HepG2 (cell line): ENCODE results near the gene KLF17. TPM values are rescaled to one million over a fixed set of nuclear protein-coding genes. Genes with fewer than 3 reads are reported as not detected.

Experiments
- ATAC-seq: fragments of 200-7000 bp; cut with Tn5 transposase; 3 replicates; pipeline ENCODE4 v1.9.1; 2020; ENCODE audit warnings: mild to moderate bottlenecking, moderate library complexity
- BruUV-seq: library from RNA; stranded (reverse); fragments of 400-500 nt; replicated peaks from 2 replicates; lab custom pipeline; 2021; lab: Mats Ljungman, UMichigan
- CTCF ChIA-PET: fragments of 300-600 bp; formaldehyde crosslinking; extraction: SDS; loops from one replicate; lab custom pipeline; 2021; ENCODE audit warnings: low total read pairs, inconsistent platforms, low intra/inter-chr PET ratio; lab: Yijun Ruan, JAX
- POLR2A ChIA-PET: fragments of 350-600 bp; sonication (Branson Sonifier 250); formaldehyde crosslinking; loops from one replicate; lab custom pipeline; 2020; ENCODE audit warnings: antibody characterized with exemption, inconsistent platforms; lab: Yijun Ruan, JAX
- DNase-seq: peaks from one replicate; pipeline ENCODE4 v3.0.0-alpha.2; 2015; ENCODE audit warnings: low spot score
- FAIRE-seq: peaks from 3 replicates; lab custom pipeline; 2011; peaks lifted over from hg19 to GRCh38; lab: Jason Lieb, UNC
- H2AFZ ChIP-seq: one replicate; pipeline ENCODE4 v1.6.1; 2011; ENCODE audit warnings: low read length, inconsistent platforms
- H3K27ac ChIP-seq: fragments of 300-600 bp; 3 replicates; pipeline ENCODE4 v1.8.0; 2011; ENCODE audit warnings: mixed run types, mild to moderate bottlenecking, mixed read lengths, low read length, inconsistent platforms; ENCODE audit not compliant: insufficient read depth; ENCODE audit errors: extremely low read length
- H3K27me3 ChIP-seq, 2 experiments: fragments of 200-600 bp in 1 of 2; 2 replicates in 1 of 2; 3 replicates in 1 of 2; pipeline versions ENCODE4 v1.6.0 to v1.8.0; 2011; ENCODE audit warnings: low read length in 2 of 2, mild to moderate bottlenecking in 2 of 2, moderate library complexity in 2 of 2, inconsistent platforms in 1 of 2; ENCODE audit not compliant: insufficient read depth in 2 of 2, control insufficient read depth in 1 of 2
- H3K36me3 ChIP-seq, 2 experiments: fragments of 200-600 bp in 1 of 2; replicated peaks in 1 of 2; 2 replicates in 1 of 2; 3 replicates in 1 of 2; pipeline versions ENCODE4 v1.5.1 to v1.8.0; 2011; ENCODE audit warnings: low read length in 2 of 2, inconsistent platforms in 1 of 2; ENCODE audit not compliant: insufficient read depth in 2 of 2, control insufficient read depth in 1 of 2
- H3K4me1 ChIP-seq: 2 replicates; pipeline ENCODE4 v1.5.1; 2012; ENCODE audit warnings: low read length, inconsistent platforms; ENCODE audit not compliant: insufficient read depth
- H3K4me2 ChIP-seq: 2 replicates; pipeline ENCODE4 v1.6.0; 2011; ENCODE audit warnings: low read depth, low read length, inconsistent platforms
- H3K4me3 ChIP-seq, 3 experiments: fragments of 200-600 bp in 1 of 3; sonication (generic), shearing (Covaris generic) in 1 of 3; replicated peaks in 1 of 3; 2 replicates each; pipeline ENCODE4 v1.5.1; 2011 to 2016; ENCODE audit warnings: low read length in 3 of 3, inconsistent platforms in 2 of 3, low read depth in 2 of 3, mild to moderate bottlenecking in 2 of 3, control low read depth in 1 of 3, mixed read lengths in 1 of 3; ENCODE audit not compliant: insufficient read depth in 1 of 3
- H3K79me2 ChIP-seq: one replicate; pipeline ENCODE4 v1.6.1; 2011; ENCODE audit warnings: low read length, inconsistent platforms; ENCODE audit not compliant: insufficient read depth
- H3K9ac ChIP-seq: 2 replicates; pipeline ENCODE4 v1.6.0; 2011; ENCODE audit warnings: mild to moderate bottlenecking, low read depth, low read length, inconsistent platforms; ENCODE audit not compliant: insufficient read depth
- H3K9me3 ChIP-seq: 2 replicates; pipeline ENCODE4 v1.5.1; 2012; ENCODE audit warnings: mild to moderate bottlenecking, low read length
- H4K20me1 ChIP-seq: 2 replicates; pipeline ENCODE4 v1.6.0; 2011; ENCODE audit warnings: inconsistent platforms, mild to moderate bottlenecking, low read length, moderate library complexity; ENCODE audit not compliant: insufficient read depth
- AHR ChIP-seq: IDR thresholded peaks from 2 replicates; pipeline ENCODE4 v1.6.1; 2018; ENCODE audit warnings: missing genetic modification reagents, missing compliant biosample characterization
- ATF7 ChIP-seq, 2 experiments: fragments of 450-650 bp in 1 of 2; sonication (generic) in 1 of 2; formaldehyde crosslinking in 1 of 2; IDR thresholded peaks; 2 replicates each; pipeline versions ENCODE4 v1.4.0 to v1.6.1; 2016 to 2020; ENCODE audit warnings: antibody characterized with exemption in 1 of 2, mild to moderate bottlenecking in 1 of 2, missing genetic modification reagents in 1 of 2
- CREB3 ChIP-seq: sonication (generic); formaldehyde crosslinking; IDR thresholded peaks from 2 replicates; pipeline ENCODE4 v1.5.0; 2020; ENCODE audit warnings: missing genetic modification reagents
- IRF1 ChIP-seq: sonication (generic); formaldehyde crosslinking; IDR thresholded peaks from 2 replicates; pipeline ENCODE4 v1.4.0; 2020; ENCODE audit warnings: low read depth, mild to moderate bottlenecking, missing genetic modification reagents
- ISL2 ChIP-seq: sonication (generic); formaldehyde crosslinking; IDR thresholded peaks from 2 replicates; pipeline ENCODE4 v1.5.0; 2020; ENCODE audit warnings: missing genetic modification reagents
- MTF2 ChIP-seq: sonication (generic); formaldehyde crosslinking; IDR thresholded peaks from 2 replicates; pipeline ENCODE4 v1.5.0; 2020; ENCODE audit warnings: missing genetic modification reagents, borderline replicate concordance
- MZF1 ChIP-seq: sonication (generic); formaldehyde crosslinking; IDR thresholded peaks from 2 replicates; pipeline ENCODE4 v1.8.1; 2023; ENCODE audit warnings: mild to moderate bottlenecking, missing genetic modification reagents, borderline replicate concordance
- NRL ChIP-seq: sonication (generic); formaldehyde crosslinking; IDR thresholded peaks from 2 replicates; pipeline ENCODE4 v1.5.0; 2020; ENCODE audit warnings: missing genetic modification reagents, mild to moderate bottlenecking, moderate library complexity, borderline replicate concordance
- SALL1 ChIP-seq: sonication (generic); formaldehyde crosslinking; IDR thresholded peaks from 2 replicates; pipeline ENCODE4 v1.8.0; 2022; ENCODE audit warnings: mild to moderate bottlenecking, missing genetic modification reagents
- SMAD3 ChIP-seq: sonication (generic); formaldehyde crosslinking; IDR thresholded peaks from 2 replicates; pipeline ENCODE4 v1.4.0; 2020; ENCODE audit warnings: missing genetic modification reagents
- SP1 ChIP-seq, 2 experiments: fragments of 450-650 bp in 1 of 2; sonication (generic) in 1 of 2; formaldehyde crosslinking in 1 of 2; IDR thresholded peaks; 2 replicates each; pipeline versions ENCODE4 v1.4.0 to v1.6.1; 2016 to 2020; ENCODE audit warnings: missing genetic modification reagents in 1 of 2
- SYNCRIP ChIP-seq: fragments of 200-400 bp; formaldehyde crosslinking; IDR thresholded peaks from 2 replicates; pipeline ENCODE4 v1.6.1; 2018; ENCODE audit warnings: mild to moderate bottlenecking, low read depth, low read length; ENCODE audit not compliant: insufficient read depth
- ZFP36L2 ChIP-seq: sonication (generic); formaldehyde crosslinking; IDR thresholded peaks from 2 replicates; pipeline ENCODE4 v1.4.0; 2020; ENCODE audit warnings: missing genetic modification reagents
- ZNF546 ChIP-seq: sonication (generic); formaldehyde crosslinking; conservative IDR thresholded peaks from 2 replicates; pipeline ENCODE4 v1.8.1; 2023; ENCODE audit warnings: mild to moderate bottlenecking, missing genetic modification reagents
- ZNF644 ChIP-seq: IDR thresholded peaks from 2 replicates; pipeline ENCODE4 v1.6.1; 2016; ENCODE audit warnings: low read depth
- ZZZ3 ChIP-seq: sonication (generic); formaldehyde crosslinking; IDR thresholded peaks from 2 replicates; pipeline ENCODE4 v1.4.0; 2020; ENCODE audit warnings: missing genetic modification reagents, mild to moderate bottlenecking, borderline replicate concordance
- whole genome bisulfite sequencing: methylation state at CpG from one replicate; pipeline ENCODE4 v1.1.6; 2017; ENCODE audit warnings: low lambda C conversion rate; 5-methylcytosine and 5-hydroxymethylcytosine counted together
- in situ Hi-C: cut with HindIII; loops from 2 replicates; pipeline ENCODE4 v1.10.0; 2017; ENCODE audit warnings: low pct_unique_long_range_greater_than_20kb; ENCODE audit not compliant: extremely low pct_ligation_motif_present
- intact Hi-C: fragments of 100-400 bp; cut with micrococcal nuclease; formaldehyde crosslinking; loops from one replicate; pipeline ENCODE4 v1.10.0; 2022; ENCODE audit not compliant: unreplicated experiment
- polyA plus RNA-seq, 8 experiments: library from polyadenylated mRNA; depleted of rRNA in 3 of 8; stranded (reverse) in 7 of 8; unstranded in 1 of 8; fragments of >200 nt; fragmentation: Illumina TruSeq in 4 of 8; extraction: Trizol in 4 of 8; gene quantifications; 2 replicates each; pipeline versions ENCODE4 v1.2.1 to v1.2.3, GENCODE V29; 2011 to 2016; ENCODE audit warnings: low read depth in 4 of 8, missing spikeins in 1 of 8, mixed read lengths in 1 of 8; ENCODE audit not compliant: insufficient read depth in 1 of 8
- total RNA-seq, 5 experiments: library from RNA; depleted of rRNA; stranded (reverse); fragments of >200 nt; fragmentation: Illumina TruSeq; extraction: Trizol; gene quantifications; 2 replicates each; pipeline ENCODE4 v1.2.3, GENCODE V29; 2016; ENCODE audit warnings: low read depth in 1 of 5

The KLF17 gene
- total and polyA plus RNA-seq, 2 of the 13 experiments (the other 11 are each of a cell fraction or from before 2014, with no cell fraction given): not detected

GRCh38 chr1:44113095-44113609, 5.5 kb upstream of the KLF17 start:
- H4K20me1 ChIP-seq: no peaks in the 10 kb centered on the region
- peaks cover 4% of the 10 kb centered on the region; the same call in 1 of the 2 replicates for H3K4me1 ChIP-seq
- no peak overlapping the region for H3K4me2 ChIP-seq
- no peak overlapping the region for H2AFZ ChIP-seq
- H3K27ac ChIP-seq: no peak overlapping the region
- DNase-seq (no peak), ATAC-seq (no peak)
- BruUV-seq: no TSS peak
- peaks cover 1 to 20% of the 10 kb centered on the region in 2 experiments; a peak in 3 of 5 replicates for H3K27me3 ChIP-seq
- POLR2A ChIA-PET: no interaction called here
- H3K4me3 ChIP-seq: no peak overlapping the region
- TF ChIP-seq SALL1 (CRISPR knock-in tag): no peak
- peak; percentile 96 for TF ChIP-seq ATF7 (IDR thresholded peaks at IDR 0.05)
- no peak for TF ChIP-seq ATF7 (CRISPR knock-in tag; IDR thresholded peaks at IDR 0.05)
- TF ChIP-seq, all 625 proteins: peak for 1
- 0% methylated on average over 2 of the region's 2 CpGs for WGBS
- in situ Hi-C loops: no loop called here
- H3K36me3 ChIP-seq: no peaks in the 10 kb centered on the region
- no peak overlapping the region for H3K9ac ChIP-seq
- CTCF ChIA-PET: no interaction called here
- FAIRE-seq: no peak
- H3K9me3 ChIP-seq: no peaks in the 10 kb centered on the region
- no peaks in the 10 kb centered on the region for H3K79me2 ChIP-seq
- intact Hi-C loops: no loop called here

- no peak overlapping the region for H2AFZ ChIP-seq
- POLR2A ChIA-PET: no interaction called here
- H4K20me1 ChIP-seq: no peaks in the 10 kb centered on the region
- intact Hi-C loops (no loop called here), in situ Hi-C loops (no loop called here)
- no peak for DNase-seq
- H3K9me3 ChIP-seq: no peaks in the 10 kb centered on the region
- H3K4me3 ChIP-seq: no peak overlapping the region
- BruUV-seq: no TSS peak
- no peaks in the 10 kb centered on the region for H3K79me2 ChIP-seq
- CTCF ChIA-PET: no interaction called here
- no peak overlapping the region for H3K9ac ChIP-seq
- H3K27ac ChIP-seq: no peak overlapping the region
- peaks cover 1 to 16% of the 10 kb centered on the region in 2 experiments; a peak in 3 of 5 replicates for H3K27me3 ChIP-seq
- TF ChIP-seq MTF2 (CRISPR knock-in tag): no peak
- TF ChIP-seq SP1 (IDR thresholded peaks at IDR 0.05): no peak
- no peak for TF ChIP-seq SP1 (CRISPR knock-in tag; IDR thresholded peaks at IDR 0.05)
- no peak for TF ChIP-seq SYNCRIP
- TF ChIP-seq ZFP36L2 (CRISPR knock-in tag): no peak
- no peak for TF ChIP-seq IRF1 (CRISPR knock-in tag)
- no peak for TF ChIP-seq ZNF644 (CRISPR knock-in tag)
- TF ChIP-seq SMAD3 (CRISPR knock-in tag): no peak
- TF ChIP-seq ISL2: no peak
- TF ChIP-seq CREB3 (CRISPR knock-in tag): no peak
- TF ChIP-seq MZF1 (CRISPR knock-in tag): no peak
- no peak for TF ChIP-seq ZNF546 (CRISPR knock-in tag)
- no peak for TF ChIP-seq AHR (CRISPR knock-in tag)
- no peak for TF ChIP-seq ZZZ3 (CRISPR knock-in tag)
- TF ChIP-seq NRL (CRISPR knock-in tag): no peak
- 35% methylated on average over 7 of the region's 7 CpGs for WGBS
- no peak for FAIRE-seq
- no peak overlapping the region for H3K4me2 ChIP-seq
- H3K36me3 ChIP-seq: no peaks in the 10 kb centered on the region
- H3K4me1 ChIP-seq: peaks cover 6% of the 10 kb centered on the region; the same call in 1 of the 2 replicates
- no peak for ATAC-seq
Observed at GRCh38 chr1:44114098-44114497, 4.5 kb upstream of the KLF17 start.
